Measurements from ENCODE around the gene CCDC148. TPM values are rescaled to one million over a fixed set of nuclear protein-coding genes. Genes with fewer than 3 reads are reported as not detected.

The CCDC148 gene
- total and polyA plus RNA-seq, 2 donors from 2014 or later = 6.6 to 21.0 TPM

DNA sequence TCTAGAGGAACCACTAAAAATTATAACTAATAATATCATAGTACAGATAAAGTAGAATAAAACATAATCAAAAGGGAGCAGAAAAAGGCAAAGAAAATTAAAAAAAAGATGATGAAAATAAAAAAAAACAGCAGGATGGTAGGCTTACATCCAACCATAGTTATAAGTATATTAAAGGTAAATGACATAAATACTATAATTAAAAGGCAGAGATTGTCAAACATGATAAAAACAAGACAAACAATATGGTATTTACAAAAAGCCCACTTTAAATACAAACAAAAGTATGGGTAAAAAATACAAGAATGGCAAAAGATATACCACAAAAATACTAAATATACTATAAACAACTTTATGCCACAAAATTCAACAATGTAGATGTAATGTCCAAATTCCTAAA, 24.4 kb downstream of the CCDC148 start:
- H3K4me3 ChIP-seq (ENCODE audit: low read length in 3 of 3) = no peak overlapping the region
- DNase-seq = no peak
- intact Hi-C loops (cut with DNase I) = no loop called here
- H3K36me3 ChIP-seq (ENCODE audit: control insufficient read depth in 2 of 3, insufficient read depth in 3 of 3, low read length in 3 of 3) = no peaks in the 10 kb centered on the region
- FAIRE-seq = no peak
- no peak overlapping the region for H3K27ac ChIP-seq (ENCODE audit: low read depth in 2 of 2, low read length in 2 of 2)
- H3K9me3 ChIP-seq (ENCODE audit: control insufficient read depth in 2 of 3, insufficient read depth in 1 of 3, low read length in 3 of 3) = peaks cover 0 to 10% (median 0%) of the 10 kb centered on the region in 3 donors
- H3K4me1 ChIP-seq (ENCODE audit: control insufficient read depth in 2 of 3, insufficient read depth in 2 of 3, low read depth in 1 of 3, low read length in 3 of 3) = no peaks in the 10 kb centered on the region
- H3K27me3 ChIP-seq (ENCODE audit: control insufficient read depth, insufficient read depth, low read length) = no peaks in the 10 kb centered on the region
- TF ChIP-seq, protein P1, sequence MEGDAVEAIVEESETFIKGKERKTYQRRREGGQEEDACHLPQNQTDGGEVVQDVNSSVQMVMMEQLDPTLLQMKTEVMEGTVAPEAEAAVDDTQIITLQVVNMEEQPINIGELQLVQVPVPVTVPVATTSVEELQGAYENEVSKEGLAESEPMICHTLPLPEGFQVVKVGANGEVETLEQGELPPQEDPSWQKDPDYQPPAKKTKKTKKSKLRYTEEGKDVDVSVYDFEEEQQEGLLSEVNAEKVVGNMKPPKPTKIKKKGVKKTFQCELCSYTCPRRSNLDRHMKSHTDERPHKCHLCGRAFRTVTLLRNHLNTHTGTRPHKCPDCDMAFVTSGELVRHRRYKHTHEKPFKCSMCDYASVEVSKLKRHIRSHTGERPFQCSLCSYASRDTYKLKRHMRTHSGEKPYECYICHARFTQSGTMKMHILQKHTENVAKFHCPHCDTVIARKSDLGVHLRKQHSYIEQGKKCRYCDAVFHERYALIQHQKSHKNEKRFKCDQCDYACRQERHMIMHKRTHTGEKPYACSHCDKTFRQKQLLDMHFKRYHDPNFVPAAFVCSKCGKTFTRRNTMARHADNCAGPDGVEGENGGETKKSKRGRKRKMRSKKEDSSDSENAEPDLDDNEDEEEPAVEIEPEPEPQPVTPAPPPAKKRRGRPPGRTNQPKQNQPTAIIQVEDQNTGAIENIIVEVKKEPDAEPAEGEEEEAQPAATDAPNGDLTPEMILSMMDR (IDR thresholded peaks at IDR 0.05; ENCODE audit: borderline replicate concordance, extremely low read depth, insufficient read depth) = no peak
- H3K9ac ChIP-seq (ENCODE audit: low read length in 3 of 3) = no peak overlapping the region

DNA sequence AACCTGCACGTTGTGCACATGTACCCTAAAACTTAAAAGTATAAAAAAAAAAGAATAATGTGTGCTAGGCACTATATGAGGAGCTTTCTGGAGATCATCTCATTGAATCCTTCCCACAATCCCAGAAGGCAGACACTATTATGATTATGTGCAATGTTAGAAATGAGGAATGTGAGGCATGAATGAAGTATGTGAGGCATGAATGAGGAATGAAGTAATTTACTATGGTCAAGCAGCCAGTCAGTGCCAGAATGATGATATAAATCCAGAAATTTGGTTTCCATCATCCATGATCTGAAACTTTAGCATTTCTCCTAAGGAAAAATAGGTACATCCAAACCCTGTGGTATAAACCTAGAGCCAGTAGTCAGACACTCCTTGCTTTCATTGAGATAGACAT, 42.0 kb downstream of the CCDC148 start:
- FAIRE-seq = no peak
- TF ChIP-seq, protein P1 (IDR thresholded peaks at IDR 0.05; ENCODE audit: borderline replicate concordance, extremely low read depth, insufficient read depth) = no peak
- intact Hi-C loops (cut with DNase I) = no loop called here

DNA sequence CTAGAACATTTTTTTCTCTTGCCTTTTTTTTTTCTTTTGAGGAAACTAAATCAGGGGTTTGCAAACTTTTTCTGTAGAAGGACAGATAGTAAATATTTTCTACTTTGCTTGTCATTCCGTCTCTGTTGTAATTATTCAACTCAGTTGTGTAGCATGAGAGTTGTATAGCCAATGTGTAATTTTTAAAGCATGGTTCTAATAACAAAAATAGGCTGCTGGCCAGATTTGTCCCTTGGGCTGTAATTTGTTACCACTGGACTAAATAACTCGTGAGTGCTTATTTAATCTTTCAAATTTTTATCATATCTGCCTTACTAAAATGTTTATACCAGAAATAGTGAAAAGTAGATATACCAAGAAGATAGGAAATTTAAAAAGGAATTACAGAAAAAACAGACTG, 43.0 kb downstream of the CCDC148 start:
- no peaks in the 10 kb centered on the region for H3K4me1 ChIP-seq (ENCODE audit: control insufficient read depth in 2 of 3, insufficient read depth in 2 of 3, low read depth in 1 of 3, low read length in 3 of 3)
- no peak overlapping the region for H3K9ac ChIP-seq (ENCODE audit: low read length in 3 of 3)
- no peaks in the 10 kb centered on the region for H3K36me3 ChIP-seq (ENCODE audit: control insufficient read depth in 2 of 3, insufficient read depth in 3 of 3, low read length in 3 of 3)
- intact Hi-C loops (cut with DNase I) = no loop called here
- peaks cover 0 to 12% (median 0%) of the 10 kb centered on the region in 3 donors for H3K9me3 ChIP-seq (ENCODE audit: control insufficient read depth in 2 of 3, insufficient read depth in 1 of 3, low read length in 3 of 3)
- no peaks in the 10 kb centered on the region for H3K27me3 ChIP-seq (ENCODE audit: control insufficient read depth, insufficient read depth, low read length)
- TF ChIP-seq, protein P1 (IDR thresholded peaks at IDR 0.05; ENCODE audit: borderline replicate concordance, extremely low read depth, insufficient read depth) = no peak
- no peak for DNase-seq
- no peak overlapping the region for H3K27ac ChIP-seq (ENCODE audit: low read depth in 2 of 2, low read length in 2 of 2)
- H3K4me3 ChIP-seq (ENCODE audit: low read length in 3 of 3) = no peak overlapping the region
- FAIRE-seq = no peak

More for the DNA sequence above, 42.0 kb downstream of the CCDC148 start:
- DNase-seq = no peak
- Histone ChIP-seq H3K9me3 (ENCODE audit: control insufficient read depth in 2 of 3, insufficient read depth in 1 of 3, low read length in 3 of 3) (peaks cover 0 to 12% (median 0%) of the 10 kb centered on the region in 3 donors), H3K9ac (ENCODE audit: low read length in 3 of 3) (no peak overlapping the region), H3K4me3 (ENCODE audit: low read length in 3 of 3) (no peak overlapping the region), H3K4me1 (ENCODE audit: control insufficient read depth in 2 of 3, insufficient read depth in 2 of 3, low read depth in 1 of 3, low read length in 3 of 3) (no peaks in the 10 kb centered on the region), H3K27me3 (ENCODE audit: control insufficient read depth, insufficient read depth, low read length) (no peaks in the 10 kb centered on the region), H3K27ac (ENCODE audit: low read depth in 2 of 2, low read length in 2 of 2) (no peak overlapping the region), H3K36me3 (ENCODE audit: control insufficient read depth in 2 of 3, insufficient read depth in 3 of 3, low read length in 3 of 3) (no peaks in the 10 kb centered on the region)

DNA sequence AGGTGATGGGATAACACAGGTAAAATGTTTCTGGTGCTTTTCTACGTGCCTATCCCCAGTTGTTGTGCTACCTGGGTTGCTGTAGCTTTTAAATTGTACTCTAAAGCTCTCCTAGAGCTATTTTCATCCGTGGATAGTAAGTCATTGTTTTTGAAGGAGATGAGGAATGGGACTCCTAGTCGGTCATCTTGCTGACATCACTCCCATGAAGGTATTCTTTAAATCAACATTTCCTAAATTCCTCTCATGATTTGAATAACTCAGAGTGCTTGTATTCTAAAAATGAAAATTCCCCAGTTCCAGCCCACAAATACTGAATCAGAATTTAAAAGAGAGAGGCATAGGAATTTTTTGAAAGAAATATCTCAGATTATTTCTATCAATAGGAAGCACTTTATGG, 44.3 kb downstream of the CCDC148 start:
- H3K27ac ChIP-seq (ENCODE audit: low read depth in 2 of 2, low read length in 2 of 2) = peak overlapping the region in 1 of 2 donors; percentile 14
- H3K9me3 ChIP-seq (ENCODE audit: control insufficient read depth in 2 of 3, insufficient read depth in 1 of 3, low read length in 3 of 3) = peaks cover 0 to 12% (median 0%) of the 10 kb centered on the region in 3 donors
- TF ChIP-seq, protein P1 (IDR thresholded peaks at IDR 0.05; ENCODE audit: borderline replicate concordance, extremely low read depth, insufficient read depth) = no peak
- no peaks in the 10 kb centered on the region for H3K36me3 ChIP-seq (ENCODE audit: control insufficient read depth in 2 of 3, insufficient read depth in 3 of 3, low read length in 3 of 3)
- H3K27me3 ChIP-seq (ENCODE audit: control insufficient read depth, insufficient read depth, low read length) = no peaks in the 10 kb centered on the region
- no peaks in the 10 kb centered on the region for H3K4me1 ChIP-seq (ENCODE audit: control insufficient read depth in 2 of 3, insufficient read depth in 2 of 3, low read depth in 1 of 3, low read length in 3 of 3)
- DNase-seq = no peak
- no peak for FAIRE-seq
- H3K9ac ChIP-seq (ENCODE audit: low read length in 3 of 3) = no peak overlapping the region
- intact Hi-C loops (cut with DNase I) = no loop called here
- H3K4me3 ChIP-seq (ENCODE audit: low read length in 3 of 3) = no peak overlapping the region
